ENCODE data around the gene LNPK. TPM values are rescaled to one million over a fixed set of nuclear protein-coding genes. Genes with fewer than 3 reads are reported as not detected.
"Not testable (repeated sequence)": the region's sequence is repeated elsewhere in the genome, so short reads cannot be mapped to it uniquely, and the experiment has no call there.

LNPK gene
- total RNA-seq, 1 donor from 2014 or later = 36.1 TPM

- no peak for TF ChIP-seq EZH2phosphoT487 (IDR thresholded peaks at IDR 0.05)
- TF ChIP-seq EZH2 (IDR thresholded peaks at IDR 0.05) = no peak
- TF ChIP-seq, protein P1, sequence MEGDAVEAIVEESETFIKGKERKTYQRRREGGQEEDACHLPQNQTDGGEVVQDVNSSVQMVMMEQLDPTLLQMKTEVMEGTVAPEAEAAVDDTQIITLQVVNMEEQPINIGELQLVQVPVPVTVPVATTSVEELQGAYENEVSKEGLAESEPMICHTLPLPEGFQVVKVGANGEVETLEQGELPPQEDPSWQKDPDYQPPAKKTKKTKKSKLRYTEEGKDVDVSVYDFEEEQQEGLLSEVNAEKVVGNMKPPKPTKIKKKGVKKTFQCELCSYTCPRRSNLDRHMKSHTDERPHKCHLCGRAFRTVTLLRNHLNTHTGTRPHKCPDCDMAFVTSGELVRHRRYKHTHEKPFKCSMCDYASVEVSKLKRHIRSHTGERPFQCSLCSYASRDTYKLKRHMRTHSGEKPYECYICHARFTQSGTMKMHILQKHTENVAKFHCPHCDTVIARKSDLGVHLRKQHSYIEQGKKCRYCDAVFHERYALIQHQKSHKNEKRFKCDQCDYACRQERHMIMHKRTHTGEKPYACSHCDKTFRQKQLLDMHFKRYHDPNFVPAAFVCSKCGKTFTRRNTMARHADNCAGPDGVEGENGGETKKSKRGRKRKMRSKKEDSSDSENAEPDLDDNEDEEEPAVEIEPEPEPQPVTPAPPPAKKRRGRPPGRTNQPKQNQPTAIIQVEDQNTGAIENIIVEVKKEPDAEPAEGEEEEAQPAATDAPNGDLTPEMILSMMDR (IDR thresholded peaks at IDR 0.05) = no peak
- H3K27ac ChIP-seq = peak overlapping the region; percentile 40
- no peak overlapping the region for H3K9ac ChIP-seq
- no peaks in the 10 kb centered on the region for H3F3A ChIP-seq (ENCODE audit: low read depth)
- H2AFZ ChIP-seq (replicated peaks) = no peak overlapping the region
- Mint-ChIP-seq H3K27me3 (ENCODE audit: insufficient read depth, low read depth) (no peaks in the 10 kb centered on the region), H3K4me1 (no peaks in the 10 kb centered on the region), H3K4me3 (no peak overlapping the region), H3K9me3 (no peaks in the 10 kb centered on the region), H3K27ac (no peak overlapping the region), H3K36me3 (peaks cover 6% of the 10 kb centered on the region)
- no peaks in the 10 kb centered on the region for H3K9me3 ChIP-seq (ENCODE audit: low read depth)
- H3K79me2 ChIP-seq (ENCODE audit: low read depth) = peaks cover 18% of the 10 kb centered on the region
- no peak overlapping the region for H3K4me2 ChIP-seq
- DNase-seq (ENCODE audit: low spot score) = no peak
- no peaks in the 10 kb centered on the region for H4K20me1 ChIP-seq (ENCODE audit: low read depth)
- no peaks in the 10 kb centered on the region for H3K4me1 ChIP-seq
- H3K36me3 ChIP-seq = no peaks in the 10 kb centered on the region
- H3K4me3 ChIP-seq = no peak overlapping the region
- no peaks in the 10 kb centered on the region for H3K27me3 ChIP-seq
Measured at GRCh38 chr2:175990099-175990498, 12.0 kb downstream of the LNPK start.

GRCh38 chr2:175987126-175987525, 14.9 kb downstream of the LNPK start:
- not testable (repeated sequence) for H3K4me1 ChIP-seq; DNase-seq (ENCODE audit: low spot score); H3K27ac ChIP-seq; H2AFZ ChIP-seq (replicated peaks); H3K4me3 ChIP-seq; H3K9ac ChIP-seq; H4K20me1 ChIP-seq (ENCODE audit: low read depth); H3F3A ChIP-seq (ENCODE audit: low read depth); H3K27ac Mint-ChIP-seq; H3K36me3 ChIP-seq; H3K9me3 ChIP-seq (ENCODE audit: low read depth); H3K27me3 Mint-ChIP-seq (ENCODE audit: insufficient read depth, low read depth); H3K4me2 ChIP-seq; H3K79me2 ChIP-seq (ENCODE audit: low read depth); H3K4me3 Mint-ChIP-seq; H3K27me3 ChIP-seq; H3K4me1 Mint-ChIP-seq; H3K9me3 Mint-ChIP-seq
- peaks cover 15% of the 10 kb centered on the region for H3K36me3 Mint-ChIP-seq

DNA sequence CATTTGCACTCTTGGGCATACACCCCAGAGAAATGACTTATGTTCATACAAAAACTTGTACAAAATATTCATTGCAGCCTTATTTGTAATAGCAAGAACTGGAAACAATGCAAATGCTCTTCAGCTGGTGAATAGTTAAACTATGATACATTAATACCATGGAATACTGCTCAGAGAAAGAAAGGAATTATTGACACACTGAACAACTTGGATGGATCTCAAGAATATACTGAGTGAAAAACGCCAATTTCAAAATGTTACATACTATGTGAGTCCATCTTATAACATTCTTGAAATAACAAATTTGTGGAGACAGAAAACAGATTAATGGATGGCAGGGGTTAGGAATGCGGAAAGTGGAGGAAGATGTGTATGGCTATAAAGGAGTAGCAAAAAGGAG, 17.2 kb downstream of the LNPK start:
- no peak overlapping the region for H3K27ac Mint-ChIP-seq
- TF ChIP-seq EZH2 (IDR thresholded peaks at IDR 0.05) = no peak
- TF ChIP-seq, protein P1 (IDR thresholded peaks at IDR 0.05) = no peak
- no peak for TF ChIP-seq EZH2phosphoT487 (IDR thresholded peaks at IDR 0.05)
- Histone ChIP-seq H3K4me3 (no peak overlapping the region), H3K36me3 (no peaks in the 10 kb centered on the region), H3K9ac (no peak overlapping the region), H2AFZ (replicated peaks) (no peak overlapping the region), H3K4me2 (no peak overlapping the region), H3K9me3 (ENCODE audit: low read depth) (no peaks in the 10 kb centered on the region), H3K79me2 (ENCODE audit: low read depth) (no peaks in the 10 kb centered on the region), H3K4me1 (peaks cover 31% of the 10 kb centered on the region), H3K27me3 (no peaks in the 10 kb centered on the region), H4K20me1 (ENCODE audit: low read depth) (peaks cover 6% of the 10 kb centered on the region), H3K27ac (no peak overlapping the region), H3F3A (ENCODE audit: low read depth) (peaks cover 30% of the 10 kb centered on the region)
- H3K27me3 Mint-ChIP-seq (ENCODE audit: insufficient read depth, low read depth) = no peaks in the 10 kb centered on the region
- H3K4me1 Mint-ChIP-seq = peaks cover 11% of the 10 kb centered on the region
- H3K9me3 Mint-ChIP-seq = no peaks in the 10 kb centered on the region
- peaks cover 20% of the 10 kb centered on the region for H3K36me3 Mint-ChIP-seq
- H3K4me3 Mint-ChIP-seq = no peak overlapping the region
- DNase-seq (ENCODE audit: low spot score) = no peak

- H3K9me3 Mint-ChIP-seq = no peaks in the 10 kb centered on the region
- H3K9me3 ChIP-seq (ENCODE audit: low read depth) = no peaks in the 10 kb centered on the region
- H3K27ac ChIP-seq = peak overlapping the region; percentile 92
- peak; percentile 71 for DNase-seq (ENCODE audit: low spot score)
- H3K4me3 ChIP-seq = peak overlapping the region; percentile 23
- H3K36me3 Mint-ChIP-seq = peaks cover 22% of the 10 kb centered on the region
- H3K36me3 ChIP-seq = no peaks in the 10 kb centered on the region
- no peaks in the 10 kb centered on the region for H3K27me3 ChIP-seq
- H3K79me2 ChIP-seq (ENCODE audit: low read depth) = no peaks in the 10 kb centered on the region
- H3K27ac Mint-ChIP-seq = no peak overlapping the region
- no peak overlapping the region for H3K4me3 Mint-ChIP-seq
- peaks cover 34% of the 10 kb centered on the region for H3K4me1 ChIP-seq
- peak; percentile 52 for TF ChIP-seq EZH2phosphoT487 (IDR thresholded peaks at IDR 0.05)
- TF ChIP-seq, protein P1 (IDR thresholded peaks at IDR 0.05) = no peak
- H2AFZ ChIP-seq (replicated peaks) = no peak overlapping the region
- peaks cover 11% of the 10 kb centered on the region for H3K4me1 Mint-ChIP-seq
- peak overlapping the region; percentile 67 for H3K4me2 ChIP-seq
- peaks cover 6% of the 10 kb centered on the region for H4K20me1 ChIP-seq (ENCODE audit: low read depth)
- H3K9ac ChIP-seq = no peak overlapping the region
- peaks cover 31% of the 10 kb centered on the region for H3F3A ChIP-seq (ENCODE audit: low read depth)
- H3K27me3 Mint-ChIP-seq (ENCODE audit: insufficient read depth, low read depth) = no peaks in the 10 kb centered on the region
Measured at GRCh38 chr2:175981551-175981950, 20.5 kb downstream of the LNPK start.
